Esophagus muscularis mucosa (tissue), 4 donors: Measurements from ENCODE around the gene MCF2L2. TPM values are rescaled to one million over a fixed set of nuclear protein-coding genes. Genes with fewer than 3 reads are reported as not detected.
"Not testable (repeated sequence)": the region's sequence is repeated elsewhere in the genome, so short reads cannot be mapped to it uniquely, and the experiment has no call there.

Experiments
- DNase-seq: peaks from one replicate; pipeline ENCODE4 v3.0.0-alpha.2; 2017; ENCODE audit errors: extremely low spot score
- H3K27ac ChIP-seq, 4 donors: fragments of 200-600 bp; sonication (generic); replicated peaks in 1 of 4; 1 replicate in 3 of 4; 2 replicates in 1 of 4; pipeline ENCODE4 v1.5.1; 2016 to 2019; ENCODE audit warnings: mild to moderate bottlenecking in 1 of 4
- H3K27me3 ChIP-seq, 4 donors: fragments of 200-600 bp; sonication (generic); one replicate each; pipeline versions ENCODE4 v1.5.1 to v1.6.0; 2016 to 2019
- H3K36me3 ChIP-seq, 4 donors: fragments of 200-600 bp; sonication (generic); one replicate each; pipeline ENCODE4 v1.5.1; 2016 to 2019
- H3K4me1 ChIP-seq, 4 donors: fragments of 200-600 bp; sonication (generic); one replicate each; pipeline ENCODE4 v1.5.1; 2016 to 2019
- H3K4me3 ChIP-seq, 4 donors: fragments of 200-600 bp; sonication (generic); 1 replicate in 2 of 4; 2 replicates in 2 of 4; pipeline ENCODE4 v1.5.1; 2016 to 2019; ENCODE audit warnings: mild to moderate bottlenecking in 4 of 4, moderate library complexity in 1 of 4
- H3K9me3 ChIP-seq, 4 donors: fragments of 200-600 bp; sonication (generic); 1 replicate in 3 of 4; 2 replicates in 1 of 4; pipeline ENCODE4 v1.5.1; 2016 to 2019
- EP300 ChIP-seq: sonication (generic); formaldehyde crosslinking; IDR thresholded peaks from one replicate; pipeline ENCODE4 v1.6.1; 2017; ENCODE audit warnings: antibody characterized with exemption
- POLR2A ChIP-seq: fragments of 450-650 bp; IDR thresholded peaks from one replicate; pipeline ENCODE4 v1.6.1; 2017; ENCODE audit warnings: antibody characterized with exemption, moderate library complexity, mild to moderate bottlenecking, low read depth
- POLR2AphosphoS5 ChIP-seq, 2 donors: sonication (generic); formaldehyde crosslinking; IDR thresholded peaks; one replicate each; pipeline ENCODE4 v1.6.1; 2017; ENCODE audit warnings: antibody characterized with exemption in 2 of 2
- WGBS: methylation state at CpG from one replicate; pipeline ENCODE4 v1.1.5; 2018; 5-methylcytosine and 5-hydroxymethylcytosine counted together
- intact Hi-C: fragments of 100-400 bp; cut with DNase I; formaldehyde crosslinking; loops from one replicate; pipeline ENCODE4 v1.15.1; 2023
- total RNA-seq, 4 donors: library from RNA; depleted of rRNA; stranded (reverse); fragments of >200 nt; gene quantifications; one replicate each; pipeline versions ENCODE4 v1.1.0 to v1.2.1, GENCODE V29; 2016
- TF ChIP-seq, protein P1 (sequence below), 3 experiments: fragments of 200-600 bp in 2 of 3; fragments of 450-650 bp in 1 of 3; sonication (generic) in 2 of 3; IDR thresholded peaks; one replicate each; pipeline ENCODE4 v1.5.1; 2017 to 2019; ENCODE audit warnings: antibody characterized with exemption in 3 of 3, mild to moderate bottlenecking in 2 of 3, moderate library complexity in 1 of 3

The MCF2L2 gene
- total RNA-seq, 4 donors from 2014 or later: 0.99 to 3.3 (median 1.3) TPM

DNA sequence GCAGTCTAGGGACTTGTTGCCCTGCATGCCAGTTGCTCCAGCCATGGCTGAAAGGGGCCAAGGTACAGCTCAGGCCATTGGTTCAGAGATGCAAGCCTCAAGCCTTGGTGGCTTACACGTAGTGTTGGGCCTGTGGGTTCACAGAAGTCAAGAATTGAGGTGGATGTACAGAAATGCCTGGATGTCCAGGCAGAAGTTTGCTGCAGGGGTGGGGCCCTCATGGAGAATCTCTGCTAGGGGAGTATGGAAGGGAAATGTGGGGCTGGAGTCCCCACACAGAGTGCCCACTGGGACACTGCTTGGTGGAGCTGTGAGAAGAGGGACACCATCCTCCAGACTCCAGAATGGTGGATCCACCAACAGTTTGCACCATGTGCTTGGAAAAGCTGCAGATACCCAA, 186.0 kb downstream of the MCF2L2 start:
- Histone ChIP-seq H3K9me3 (peaks cover 0 to 8% (median 5%) of the 10 kb centered on the region in 4 donors), H3K36me3 (no peaks in the 10 kb centered on the region), H3K4me3 (no peak overlapping the region), H3K27ac (no peak overlapping the region), H3K4me1 (no peaks in the 10 kb centered on the region), H3K27me3 (no peaks in the 10 kb centered on the region)
- DNase-seq: no peak
- intact Hi-C loops: no loop called here
- 91% methylated on average over 1 of the region's 1 CpG for WGBS
- TF ChIP-seq EP300 (no peak), POLR2A (no peak), POLR2AphosphoS5 (IDR thresholded peaks at IDR 0.05) (no peak)
- TF ChIP-seq, protein P1, sequence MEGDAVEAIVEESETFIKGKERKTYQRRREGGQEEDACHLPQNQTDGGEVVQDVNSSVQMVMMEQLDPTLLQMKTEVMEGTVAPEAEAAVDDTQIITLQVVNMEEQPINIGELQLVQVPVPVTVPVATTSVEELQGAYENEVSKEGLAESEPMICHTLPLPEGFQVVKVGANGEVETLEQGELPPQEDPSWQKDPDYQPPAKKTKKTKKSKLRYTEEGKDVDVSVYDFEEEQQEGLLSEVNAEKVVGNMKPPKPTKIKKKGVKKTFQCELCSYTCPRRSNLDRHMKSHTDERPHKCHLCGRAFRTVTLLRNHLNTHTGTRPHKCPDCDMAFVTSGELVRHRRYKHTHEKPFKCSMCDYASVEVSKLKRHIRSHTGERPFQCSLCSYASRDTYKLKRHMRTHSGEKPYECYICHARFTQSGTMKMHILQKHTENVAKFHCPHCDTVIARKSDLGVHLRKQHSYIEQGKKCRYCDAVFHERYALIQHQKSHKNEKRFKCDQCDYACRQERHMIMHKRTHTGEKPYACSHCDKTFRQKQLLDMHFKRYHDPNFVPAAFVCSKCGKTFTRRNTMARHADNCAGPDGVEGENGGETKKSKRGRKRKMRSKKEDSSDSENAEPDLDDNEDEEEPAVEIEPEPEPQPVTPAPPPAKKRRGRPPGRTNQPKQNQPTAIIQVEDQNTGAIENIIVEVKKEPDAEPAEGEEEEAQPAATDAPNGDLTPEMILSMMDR (IDR thresholded peaks at IDR 0.05): no peak

DNA sequence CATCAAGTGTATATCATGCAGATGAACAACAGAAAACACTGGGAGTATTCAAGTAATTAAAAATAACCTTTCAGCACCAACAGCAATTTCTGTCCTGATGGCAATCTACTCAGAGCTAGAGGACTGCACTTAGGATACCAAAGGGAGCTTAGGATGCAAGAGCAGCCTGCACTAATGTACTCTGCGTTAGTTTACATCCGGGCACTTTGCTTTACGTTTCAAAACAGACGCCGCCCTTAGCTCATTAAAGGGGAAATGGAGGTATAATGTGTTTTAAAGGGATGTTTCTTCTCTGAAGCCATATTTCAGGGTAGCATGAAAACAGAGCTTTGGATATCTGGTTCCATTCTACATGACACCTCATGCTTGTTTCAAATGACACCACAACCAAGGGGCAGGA, 189.4 kb downstream of the MCF2L2 start:
- intact Hi-C loops: no loop called here
- Histone ChIP-seq H3K4me1 (no peaks in the 10 kb centered on the region), H3K9me3 (peaks cover 0 to 8% (median 5%) of the 10 kb centered on the region in 4 donors), H3K36me3 (no peaks in the 10 kb centered on the region), H3K27ac (no peak overlapping the region), H3K27me3 (no peaks in the 10 kb centered on the region), H3K4me3 (no peak overlapping the region)
- TF ChIP-seq POLR2AphosphoS5 (IDR thresholded peaks at IDR 0.05) (no peak), POLR2A (no peak), EP300 (no peak)
- TF ChIP-seq, protein P1 (IDR thresholded peaks at IDR 0.05): no peak
- DNase-seq: no peak
- 79% methylated on average over 5 of the region's 5 CpGs for WGBS

DNA sequence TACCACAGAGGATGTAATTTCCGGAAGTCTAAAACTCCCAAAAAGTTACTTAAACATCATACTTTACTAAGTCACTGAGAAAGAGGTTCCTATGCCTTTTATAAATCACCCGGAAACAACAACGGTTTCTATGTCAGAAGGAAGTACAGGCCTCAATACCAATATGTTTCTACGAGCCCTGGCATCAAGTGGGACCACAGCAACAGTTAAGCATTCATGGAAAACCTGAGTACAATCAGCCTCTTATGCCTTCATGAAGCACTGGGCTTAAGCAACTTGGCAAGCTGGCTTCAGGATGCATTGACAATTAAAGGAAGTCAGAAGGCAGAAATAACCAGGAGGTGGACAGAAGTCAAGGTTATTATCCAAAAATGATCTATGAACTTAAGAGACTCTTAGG, 194.5 kb downstream of the MCF2L2 start:
- WGBS: 39% methylated on average over 4 of the region's 4 CpGs
- Histone ChIP-seq H3K4me3 (no peak overlapping the region), H3K27ac (no peak overlapping the region), H3K36me3 (no peaks in the 10 kb centered on the region), H3K4me1 (no peaks in the 10 kb centered on the region), H3K27me3 (no peaks in the 10 kb centered on the region), H3K9me3 (no peaks in the 10 kb centered on the region)
- no peak for DNase-seq
- no peak for TF ChIP-seq EP300
- TF ChIP-seq, protein P1 (IDR thresholded peaks at IDR 0.05): no peak
- TF ChIP-seq POLR2AphosphoS5 (IDR thresholded peaks at IDR 0.05): no peak
- no peak for TF ChIP-seq POLR2A
- intact Hi-C loops: no loop called here

DNA sequence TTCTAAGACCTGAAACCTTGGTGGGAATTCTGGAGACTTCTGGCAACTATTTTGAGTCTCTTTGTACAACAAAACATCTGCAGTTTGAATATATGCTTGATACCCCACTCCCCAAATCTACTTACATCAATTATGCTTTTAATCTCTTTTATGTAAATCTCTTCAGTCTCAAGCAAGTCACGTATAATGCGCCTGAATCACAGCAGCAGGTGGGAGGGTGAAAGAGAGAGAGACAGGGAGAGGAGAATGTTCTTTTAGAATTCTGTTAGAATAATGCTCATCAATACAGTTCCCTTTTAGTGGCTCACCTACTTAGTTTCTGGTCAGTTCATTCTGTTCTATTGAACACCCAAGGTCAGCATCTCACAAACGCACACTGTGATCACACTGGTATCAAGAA, 197.6 kb downstream of the MCF2L2 start:
- intact Hi-C loops: no loop called here
- TF ChIP-seq POLR2AphosphoS5 (IDR thresholded peaks at IDR 0.05) (no peak), POLR2A (no peak), EP300 (no peak)
- TF ChIP-seq, protein P1 (IDR thresholded peaks at IDR 0.05): no peak
- Histone ChIP-seq H3K27me3 (no peaks in the 10 kb centered on the region), H3K36me3 (no peaks in the 10 kb centered on the region), H3K27ac (no peak overlapping the region), H3K4me3 (no peak overlapping the region), H3K4me1 (no peaks in the 10 kb centered on the region), H3K9me3 (no peaks in the 10 kb centered on the region)
- 92% methylated on average over 3 of the region's 3 CpGs for WGBS
- DNase-seq: no peak

DNA sequence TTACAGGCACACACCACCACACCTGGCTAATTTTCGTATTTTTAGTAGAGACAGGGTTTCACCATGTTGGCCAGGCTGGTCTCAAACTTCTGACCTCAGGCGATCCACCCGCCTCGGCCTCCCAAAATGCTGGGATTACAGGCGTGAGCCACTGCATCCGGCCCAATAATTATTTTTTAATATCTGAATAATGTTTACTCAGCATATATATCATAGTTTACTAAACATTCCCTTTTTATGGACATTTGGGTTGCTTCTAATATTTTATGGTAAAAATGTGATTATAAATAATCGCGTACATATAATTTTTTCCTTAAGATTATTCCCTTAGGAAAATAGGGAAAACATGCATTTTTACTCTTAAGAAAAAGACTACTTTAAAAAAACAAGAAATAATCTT, 198.2 kb downstream of the MCF2L2 start:
- H3K27me3 ChIP-seq, DNase-seq, H3K27ac ChIP-seq, H3K4me1 ChIP-seq, H3K9me3 ChIP-seq, H3K4me3 ChIP-seq, H3K36me3 ChIP-seq, intact Hi-C loops: not testable (repeated sequence)
- 89% methylated on average over 8 of the region's 8 CpGs for WGBS
